KOPT-K1 (cell line): ENCODE data around the gene PRB4.
"Not testable (repeated sequence)": the region's sequence is repeated elsewhere in the genome, so short reads cannot be mapped to it uniquely, and the experiment has no call there.

ENCODE experiments used
- H3K27ac ChIP-seq: fragments of 200-600 bp; sonication (generic); 2 replicates; pipeline ENCODE4 v1.5.1; 2016; ENCODE audit warnings: antibody characterized with exemption, mild to moderate bottlenecking, low read depth, low read length; ENCODE audit not compliant: poor library complexity, severe bottlenecking
- H3K36me3 ChIP-seq: fragments of 200-600 bp; sonication (generic); 2 replicates; pipeline ENCODE4 v1.5.1; 2017; ENCODE audit warnings: antibody characterized with exemption, mild to moderate bottlenecking, low read length, moderate library complexity; ENCODE audit not compliant: insufficient read depth
- H3K9me3 ChIP-seq: fragments of 200-600 bp; sonication (generic); 2 replicates; pipeline ENCODE4 v1.5.1; 2017; ENCODE audit warnings: antibody characterized with exemption, low read length, mild to moderate bottlenecking; ENCODE audit not compliant: insufficient read depth, poor library complexity, severe bottlenecking

The PRB4 gene

DNA sequence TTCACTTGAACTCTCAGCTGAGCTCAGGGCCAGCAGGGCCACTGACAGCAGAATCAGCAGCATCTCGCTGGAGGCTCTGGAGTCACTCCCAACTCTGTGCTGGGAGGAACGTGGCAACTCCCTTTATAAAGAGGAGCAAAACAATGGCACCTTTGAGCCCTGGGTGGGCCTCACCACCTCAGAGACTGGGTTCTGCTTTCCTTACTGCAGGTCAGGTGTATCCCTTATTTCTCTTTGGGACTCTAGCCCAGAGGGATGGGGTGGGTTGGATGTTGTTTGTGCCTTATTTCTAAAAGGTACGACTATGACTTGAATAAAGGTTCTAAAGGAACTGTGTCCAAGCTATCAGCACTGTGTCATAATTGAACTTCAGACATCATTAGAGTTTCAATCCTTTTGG lies at the start of gene PRB4:
PRB4 (minus strand) TSS at position 101 of the 400 bp plus-strand sequence; CDS start at position 63, 38 bp downstream.
- no peak within 1 kb of the TSS for H3K27ac ChIP-seq
- no peaks in the 10 kb centered on the region for H3K9me3 ChIP-seq
- no peaks in the 10 kb centered on the region for H3K36me3 ChIP-seq

DNA sequence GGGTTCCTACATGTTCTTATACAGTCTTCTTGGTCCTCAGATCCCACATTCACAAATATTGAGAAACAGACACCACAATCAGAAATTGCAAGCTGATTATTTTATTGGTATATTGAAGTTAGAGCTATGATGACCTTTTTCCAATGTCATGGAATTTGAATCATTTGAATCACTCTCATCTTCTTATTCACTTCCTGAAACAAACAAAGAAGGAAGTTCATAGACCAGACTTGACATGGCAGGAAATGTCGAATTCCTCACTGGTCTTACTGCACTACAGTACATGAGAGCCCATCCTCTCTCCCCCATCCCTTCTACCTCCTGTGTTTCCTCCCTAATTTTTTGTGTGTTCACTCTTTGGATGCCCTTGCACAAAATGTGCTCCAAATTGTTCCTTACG lies 41.5 kb upstream of the PRB4 start:
- not testable (repeated sequence) for H3K27ac ChIP-seq, H3K9me3 ChIP-seq, H3K36me3 ChIP-seq

DNA sequence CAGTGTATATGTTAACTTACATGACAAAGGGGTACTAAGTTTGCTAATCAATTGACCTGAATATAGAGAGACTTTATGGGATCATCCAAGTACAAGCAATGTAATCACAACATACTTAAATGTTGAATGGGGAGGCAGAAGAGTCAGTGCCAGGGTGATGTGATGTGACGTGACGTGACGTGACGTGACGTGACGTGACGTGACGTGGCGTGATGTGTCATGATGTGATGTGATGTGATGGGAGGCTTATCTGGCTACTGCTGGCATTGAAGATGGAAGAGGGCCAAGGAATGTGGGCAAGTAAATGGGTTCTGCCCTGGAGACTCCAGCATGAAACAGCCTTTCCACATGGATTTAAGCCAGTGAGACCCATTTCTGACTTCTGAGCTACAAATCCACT lies 38.2 kb upstream of the PRB4 start:
- H3K9me3 ChIP-seq, result no peaks in the 10 kb centered on the region
- H3K27ac ChIP-seq, result no peak overlapping the region
- no peaks in the 10 kb centered on the region for H3K36me3 ChIP-seq

DNA sequence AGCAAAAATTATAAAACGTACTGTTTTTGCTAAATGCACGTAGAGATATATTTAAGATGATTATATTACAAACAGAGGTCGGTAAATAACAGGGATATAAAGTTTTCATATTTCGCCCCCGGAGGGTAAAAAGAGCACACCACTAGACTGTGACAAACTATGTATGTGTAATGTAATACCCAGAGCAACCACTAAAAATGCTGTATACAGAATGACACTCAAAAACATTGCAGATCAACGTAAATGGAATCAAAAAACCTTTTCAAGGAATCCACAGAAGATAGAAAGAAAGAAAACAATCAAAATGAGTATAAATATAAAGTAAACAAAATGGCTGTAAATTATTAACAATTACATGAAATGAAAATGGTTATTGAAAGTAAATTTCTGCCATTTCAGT lies 37.6 kb upstream of the PRB4 start:
- H3K9me3 ChIP-seq, result no peaks in the 10 kb centered on the region
- H3K27ac ChIP-seq, result no peak overlapping the region
- no peaks in the 10 kb centered on the region for H3K36me3 ChIP-seq

DNA sequence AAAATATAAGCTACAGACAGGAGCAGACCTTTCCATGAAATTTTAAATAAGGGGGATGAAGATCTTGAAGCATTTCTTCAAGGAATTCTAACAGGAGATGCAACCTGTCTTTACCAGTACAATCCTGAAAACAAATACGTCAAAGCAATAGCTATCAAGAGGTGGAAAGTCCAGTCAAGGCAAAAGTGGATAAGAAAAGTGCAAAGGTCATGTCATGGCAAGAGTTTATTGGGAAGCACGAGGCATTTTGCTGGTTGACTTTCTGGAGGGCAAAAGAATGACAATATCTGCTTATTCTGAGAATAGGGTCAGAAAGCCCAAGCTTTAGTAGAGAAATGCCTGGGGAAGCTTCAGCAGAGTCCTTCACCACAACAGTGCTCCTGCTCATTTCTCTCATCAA lies 34.3 kb upstream of the PRB4 start:
- Histone ChIP-seq H3K27ac (no peak overlapping the region), H3K9me3 (no peaks in the 10 kb centered on the region), H3K36me3 (no peaks in the 10 kb centered on the region)

DNA sequence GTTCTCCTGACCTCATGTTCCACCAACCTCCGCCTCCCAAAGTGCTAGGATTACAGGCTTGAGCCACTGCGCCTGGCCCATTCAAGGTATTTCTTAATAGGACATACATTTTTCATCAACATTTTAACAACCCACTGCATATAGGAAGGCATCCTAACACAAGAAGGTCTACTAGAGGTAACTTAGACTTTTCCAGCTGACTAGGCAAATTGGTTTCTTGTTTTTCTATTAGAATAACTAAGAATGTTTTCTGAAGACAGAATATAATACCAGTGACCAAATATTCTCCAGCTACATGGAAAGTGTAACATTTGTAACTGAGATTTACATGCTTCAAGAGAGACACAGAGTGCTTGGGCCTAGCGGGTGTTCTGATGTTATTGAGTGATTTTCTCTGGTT lies 14.2 kb upstream of the PRB4 start:
- Histone ChIP-seq H3K36me3 (no peaks in the 10 kb centered on the region), H3K27ac (no peak overlapping the region), H3K9me3 (no peaks in the 10 kb centered on the region)

DNA sequence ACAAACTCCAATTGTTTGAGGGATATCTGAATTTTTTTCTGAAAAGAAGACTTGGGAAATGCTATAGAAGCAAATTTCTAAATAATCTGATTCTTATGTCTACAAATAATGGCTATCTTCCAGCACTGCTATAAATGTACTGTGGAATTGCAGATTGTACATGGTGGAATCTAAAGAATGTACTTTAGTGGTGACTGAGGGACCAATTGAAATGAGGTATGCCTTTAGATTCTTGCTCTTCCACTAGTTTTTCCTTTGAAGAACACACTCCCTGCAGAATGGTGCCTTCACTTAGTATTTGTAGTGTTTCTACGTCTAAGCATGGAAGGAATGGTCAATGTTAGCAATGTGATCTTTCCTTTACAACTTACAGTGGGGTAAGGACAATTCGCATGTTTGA lies 11.7 kb upstream of the PRB4 start:
- Histone ChIP-seq H3K27ac (no peak overlapping the region), H3K9me3 (no peaks in the 10 kb centered on the region), H3K36me3 (no peaks in the 10 kb centered on the region)

DNA sequence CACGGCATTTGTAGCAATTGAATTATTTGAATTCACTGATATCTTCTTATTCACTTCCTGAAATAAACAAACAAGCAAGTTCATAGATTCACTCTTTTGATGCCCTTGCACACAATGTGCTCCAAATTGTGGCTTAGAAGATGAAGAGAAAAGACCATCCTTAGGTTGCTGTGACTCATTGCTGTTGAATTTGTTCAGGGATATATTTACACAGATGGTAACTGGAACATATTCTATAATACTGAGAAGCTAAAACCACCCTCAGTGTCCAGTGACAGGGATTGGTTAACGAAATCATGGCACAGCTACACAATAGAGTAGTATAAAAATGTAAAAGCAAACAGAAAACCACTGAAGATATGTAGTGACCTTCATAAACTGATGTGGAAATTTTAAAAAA lies 3.1 kb downstream of the PRB4 start:
- H3K9me3 ChIP-seq, result no peaks in the 10 kb centered on the region
- H3K27ac ChIP-seq, result no peak overlapping the region
- H3K36me3 ChIP-seq, result no peaks in the 10 kb centered on the region

DNA sequence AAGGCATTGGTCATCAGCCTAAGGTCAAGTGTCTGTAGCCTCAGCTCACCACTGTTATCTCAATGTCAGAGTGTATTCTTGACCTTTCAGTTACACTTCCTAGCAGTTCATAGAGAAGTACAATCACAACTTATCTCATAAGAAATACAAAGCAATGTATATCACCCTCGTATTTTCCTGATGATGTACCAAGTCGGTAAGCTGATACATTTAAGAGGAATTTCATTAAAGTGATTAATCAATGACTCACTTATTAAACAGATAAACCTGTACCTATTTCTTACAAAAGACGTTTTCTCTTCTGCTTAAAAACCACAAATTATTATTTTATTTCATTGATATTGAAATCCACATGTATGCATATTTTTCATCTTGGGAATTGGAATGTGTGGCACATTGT lies 36.8 kb downstream of the PRB4 start:
- Histone ChIP-seq H3K36me3 (no peaks in the 10 kb centered on the region), H3K27ac (no peak overlapping the region), H3K9me3 (no peaks in the 10 kb centered on the region)

DNA sequence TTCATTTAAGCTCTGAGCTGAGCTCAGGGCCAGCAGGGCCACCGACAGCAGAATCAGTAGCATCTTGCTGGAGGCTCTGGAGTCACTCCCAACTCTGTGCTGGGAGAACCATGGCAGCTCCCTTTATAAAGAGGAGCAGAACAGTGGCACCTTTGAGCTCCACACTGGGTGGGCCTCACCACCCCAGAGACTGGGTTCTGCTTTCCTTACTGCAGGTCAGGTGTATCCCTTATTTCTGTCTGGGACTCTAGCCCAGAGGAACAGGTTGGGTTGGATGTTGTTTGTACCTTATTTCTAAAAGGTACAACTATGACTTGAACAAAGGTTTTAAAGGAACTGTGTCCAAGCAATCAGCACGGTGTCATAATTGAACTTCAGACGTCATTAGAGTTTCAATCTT lies 40.6 kb downstream of the PRB4 start, which contains the start of gene PRB3:
PRB3 (minus strand) TSS at position 101 of the 400 bp plus-strand sequence; CDS start at position 63, 38 bp downstream.
- Histone ChIP-seq H3K9me3 (no peaks in the 10 kb centered on the region), H3K36me3 (no peaks in the 10 kb centered on the region)

DNA sequence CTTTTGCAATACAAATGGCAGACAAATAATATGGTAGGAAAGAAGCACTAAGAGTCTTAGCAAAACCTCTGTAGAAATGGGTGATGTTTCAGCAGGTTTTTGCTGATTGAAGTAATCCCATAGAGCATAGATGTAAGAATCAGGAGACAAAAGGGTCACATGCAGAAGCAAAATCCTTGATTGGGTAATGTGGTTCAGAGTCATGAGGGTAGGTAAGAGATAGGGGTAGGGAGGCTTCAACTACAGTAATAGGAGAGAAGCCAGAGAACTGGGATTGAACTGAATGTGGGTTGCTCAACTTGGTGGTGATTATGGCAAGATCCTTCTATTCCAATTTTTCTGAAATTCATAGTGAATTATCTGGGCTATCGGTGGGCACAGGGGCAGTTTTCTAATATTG lies 45.7 kb downstream of the PRB4 start:
- Histone ChIP-seq H3K36me3 (no peaks in the 10 kb centered on the region), H3K9me3 (no peaks in the 10 kb centered on the region), H3K27ac (no peak overlapping the region)

More for the DNA sequence above, 40.6 kb downstream of the PRB4 start, which contains the start of gene PRB3:
- no peak within 1 kb of the TSS for H3K27ac ChIP-seq
